SH-SY5Y (cell line): ENCODE data around the gene BCL7A.

Experiments used
- GATA2 ChIP-seq: IDR thresholded peaks from 2 replicates; pipeline ENCODE4 v1.6.1; 2011; ENCODE audit warnings: mild to moderate bottlenecking, low read depth, low read length
- GATA3 ChIP-seq: IDR thresholded peaks from 2 replicates; pipeline ENCODE4 v1.6.1; 2011; ENCODE audit warnings: low read depth, mild to moderate bottlenecking, low read length, moderate library complexity

BCL7A gene

GRCh38 chr12:121990692-121991603, 30.7 kb upstream of the BCL7A start:
- no peak for TF ChIP-seq GATA2
- TF ChIP-seq GATA3: no peak

- TF ChIP-seq GATA3 (no peak), GATA2 (no peak)
Measured at GRCh38 chr12:121992059-121992879, 29.4 kb upstream of the BCL7A start.

- no peak for TF ChIP-seq GATA3
- TF ChIP-seq GATA2: no peak
Measured at GRCh38 chr12:121996050-121996944, 25.4 kb upstream of the BCL7A start.

GRCh38 chr12:121996945-121997612, 24.6 kb upstream of the BCL7A start:
- TF ChIP-seq GATA3 (no peak), GATA2 (no peak)

- TF ChIP-seq GATA2 (no peak), GATA3 (no peak)
Measured at GRCh38 chr12:122001466-122002209, 20.0 kb upstream of the BCL7A start.

- no peak for TF ChIP-seq GATA2
- no peak for TF ChIP-seq GATA3
Measured at GRCh38 chr12:122003651-122004611, 17.8 kb upstream of the BCL7A start.

- TF ChIP-seq GATA2 (no peak), GATA3 (no peak)
Measured at GRCh38 chr12:122004633-122005071, 17.0 kb upstream of the BCL7A start.

- no peak for TF ChIP-seq GATA2
- TF ChIP-seq GATA3: no peak
Measured at GRCh38 chr12:122005252-122005776, 16.4 kb upstream of the BCL7A start.

GRCh38 chr12:122006186-122006926, 15.3 kb upstream of the BCL7A start:
- TF ChIP-seq GATA3 (no peak), GATA2 (no peak)

GRCh38 chr12:122009741-122010140, 11.9 kb upstream of the BCL7A start:
- TF ChIP-seq GATA2 (no peak), GATA3 (no peak)

- no peak for TF ChIP-seq GATA3
- TF ChIP-seq GATA2: no peak
Measured at GRCh38 chr12:122012184-122012583, 9.5 kb upstream of the BCL7A start.
